ENCODE results near the gene TMEM120B. TPM values are rescaled to one million over a fixed set of nuclear protein-coding genes. Genes with fewer than 3 reads are reported as not detected.

Gene TMEM120B
- total RNA-seq, 1 donor, result 8.0 TPM

DNA sequence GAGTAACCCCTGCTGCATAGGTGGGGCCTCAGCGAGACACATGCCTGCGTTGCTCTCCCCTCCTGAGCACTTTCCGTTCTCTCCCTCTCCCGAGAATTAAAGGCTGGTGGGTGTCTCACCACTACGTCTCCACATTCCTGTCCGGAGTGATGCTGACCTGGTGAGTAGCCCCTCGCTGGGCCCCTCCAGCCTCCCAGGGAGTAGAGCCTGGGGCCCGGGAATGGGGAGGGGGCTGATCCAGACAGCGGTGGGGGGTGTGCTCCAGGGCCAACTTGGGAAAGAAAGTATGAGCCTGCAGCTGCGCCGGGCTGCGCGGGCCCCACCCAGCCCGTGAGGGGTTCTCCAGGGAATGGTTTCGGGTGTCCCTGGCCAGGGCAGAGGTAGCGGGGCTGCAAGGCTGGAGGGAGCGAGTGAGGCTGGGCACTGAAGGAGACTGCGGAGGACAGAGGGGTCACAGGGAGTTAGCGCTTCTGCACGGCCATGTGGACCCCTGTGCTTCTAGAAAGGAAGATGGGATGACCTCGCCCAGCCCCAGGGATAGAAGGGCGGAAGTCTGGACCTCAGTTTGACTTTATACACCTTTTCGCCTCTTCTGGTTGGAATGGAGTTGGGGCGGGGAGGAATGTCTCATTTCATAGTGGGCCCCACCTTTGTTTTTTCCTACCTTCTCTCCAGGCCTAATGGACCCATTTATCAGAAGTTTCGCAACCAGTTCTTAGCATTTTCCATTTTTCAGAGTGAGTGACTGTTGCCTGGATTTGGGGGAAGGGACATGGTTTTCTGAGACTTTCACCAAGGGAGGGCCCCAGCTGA is 58.5 kb downstream of the TMEM120B start:
- TF ChIP-seq, protein P1, sequence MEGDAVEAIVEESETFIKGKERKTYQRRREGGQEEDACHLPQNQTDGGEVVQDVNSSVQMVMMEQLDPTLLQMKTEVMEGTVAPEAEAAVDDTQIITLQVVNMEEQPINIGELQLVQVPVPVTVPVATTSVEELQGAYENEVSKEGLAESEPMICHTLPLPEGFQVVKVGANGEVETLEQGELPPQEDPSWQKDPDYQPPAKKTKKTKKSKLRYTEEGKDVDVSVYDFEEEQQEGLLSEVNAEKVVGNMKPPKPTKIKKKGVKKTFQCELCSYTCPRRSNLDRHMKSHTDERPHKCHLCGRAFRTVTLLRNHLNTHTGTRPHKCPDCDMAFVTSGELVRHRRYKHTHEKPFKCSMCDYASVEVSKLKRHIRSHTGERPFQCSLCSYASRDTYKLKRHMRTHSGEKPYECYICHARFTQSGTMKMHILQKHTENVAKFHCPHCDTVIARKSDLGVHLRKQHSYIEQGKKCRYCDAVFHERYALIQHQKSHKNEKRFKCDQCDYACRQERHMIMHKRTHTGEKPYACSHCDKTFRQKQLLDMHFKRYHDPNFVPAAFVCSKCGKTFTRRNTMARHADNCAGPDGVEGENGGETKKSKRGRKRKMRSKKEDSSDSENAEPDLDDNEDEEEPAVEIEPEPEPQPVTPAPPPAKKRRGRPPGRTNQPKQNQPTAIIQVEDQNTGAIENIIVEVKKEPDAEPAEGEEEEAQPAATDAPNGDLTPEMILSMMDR (IDR thresholded peaks at IDR 0.05; ENCODE audit: insufficient read depth, low read length), result no peak
- no peak overlapping the region for H3K4me3 ChIP-seq (ENCODE audit: low read depth, low read length)
- DNase-seq (ENCODE audit: low read depth), result no peak

DNA sequence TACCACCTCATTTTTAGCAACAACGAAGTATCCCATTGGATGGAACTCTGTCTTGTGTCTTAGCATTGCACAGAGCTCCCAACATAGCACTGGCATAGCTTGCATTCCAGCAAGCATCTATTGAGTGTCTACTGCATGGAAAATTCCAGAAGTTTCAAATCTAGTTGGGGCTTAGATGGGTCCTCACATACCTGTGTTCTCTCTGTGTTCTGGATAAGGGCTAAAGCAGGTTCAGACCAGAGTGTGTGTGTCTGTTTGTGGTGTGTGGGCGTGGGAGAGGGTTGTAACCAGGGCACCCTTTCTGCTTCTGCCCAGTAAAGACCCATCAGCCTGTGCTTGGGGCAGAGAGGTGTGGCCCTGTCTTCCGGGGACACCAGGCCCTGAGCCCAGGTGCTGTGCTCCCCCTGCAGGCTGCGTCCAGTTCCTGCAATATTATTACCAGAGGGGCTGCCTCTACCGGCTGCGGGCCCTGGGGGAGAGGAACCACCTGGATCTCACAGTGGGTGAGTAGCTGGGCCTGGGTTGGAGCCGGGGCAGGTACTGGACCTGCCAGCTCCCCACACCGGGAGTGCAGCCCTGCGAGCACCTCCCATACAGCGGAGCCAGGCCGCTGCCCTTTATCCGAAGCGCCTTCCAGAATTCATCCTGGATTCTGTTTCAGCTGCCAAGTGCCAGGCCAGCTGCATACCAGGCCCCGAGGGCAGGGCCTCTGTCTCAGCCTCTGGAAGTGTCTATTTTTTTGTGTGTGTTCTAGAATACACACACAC is 60.6 kb downstream of the TMEM120B start:
- TF ChIP-seq, protein P1 (IDR thresholded peaks at IDR 0.05; ENCODE audit: insufficient read depth, low read length), result peak; percentile 84
- DNase-seq (ENCODE audit: low read depth), result peak; percentile 64
- H3K4me3 ChIP-seq (ENCODE audit: low read depth, low read length), result no peak overlapping the region

DNA sequence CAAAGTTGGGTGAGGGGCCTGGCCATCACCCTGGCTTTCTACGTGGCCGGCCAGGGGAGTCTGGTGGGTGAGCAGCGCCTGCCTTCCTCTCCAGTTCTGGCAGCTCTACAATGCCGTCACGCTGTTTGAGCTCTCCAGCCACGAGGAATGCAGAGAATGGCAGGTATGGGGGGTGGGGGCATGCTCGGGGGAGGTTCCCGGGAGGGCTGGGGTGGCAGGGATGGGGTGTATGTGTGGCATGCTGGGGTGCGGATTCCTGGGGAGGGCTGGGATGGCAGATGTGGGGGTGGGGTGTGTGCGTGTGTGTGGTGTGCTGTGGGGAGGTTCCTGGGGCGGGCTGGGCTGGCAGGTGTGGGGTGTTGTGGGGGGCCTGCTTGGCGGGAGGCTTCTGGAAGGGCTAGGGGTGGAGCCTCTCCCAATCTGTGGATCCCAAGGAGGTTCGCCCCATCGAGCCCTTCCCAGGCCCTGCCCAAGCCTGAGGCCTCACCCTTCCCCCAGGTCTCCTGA is 62.5 kb downstream of the TMEM120B start:
- H3K4me3 ChIP-seq (ENCODE audit: low read depth, low read length), result no peak overlapping the region
- TF ChIP-seq, protein P1 (IDR thresholded peaks at IDR 0.05; ENCODE audit: insufficient read depth, low read length), result no peak
- no peak for DNase-seq (ENCODE audit: low read depth)

DNA sequence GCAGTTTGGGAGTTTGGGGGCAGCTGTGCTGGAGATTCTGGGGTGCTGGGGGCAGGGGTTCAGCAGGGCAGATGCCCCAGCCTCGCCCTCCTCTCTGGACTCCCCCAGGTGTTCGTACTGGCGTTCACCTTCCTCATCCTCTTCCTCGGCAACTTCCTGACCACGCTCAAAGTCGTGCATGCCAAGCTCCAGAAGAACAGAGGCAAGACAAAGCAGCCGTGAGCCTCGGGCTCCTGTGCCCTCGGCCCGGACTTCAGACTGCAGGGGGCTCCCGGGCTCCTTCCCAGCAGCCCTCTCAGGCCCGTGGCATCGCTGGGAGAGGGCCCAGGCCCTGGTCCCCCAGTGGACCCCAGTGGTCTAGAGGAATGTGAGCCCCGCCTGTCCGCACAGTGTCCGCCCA is 62.9 kb downstream of the TMEM120B start:
- no peak overlapping the region for H3K4me3 ChIP-seq (ENCODE audit: low read depth, low read length)
- no peak for DNase-seq (ENCODE audit: low read depth)
- TF ChIP-seq, protein P1 (IDR thresholded peaks at IDR 0.05; ENCODE audit: insufficient read depth, low read length), result no peak

DNA sequence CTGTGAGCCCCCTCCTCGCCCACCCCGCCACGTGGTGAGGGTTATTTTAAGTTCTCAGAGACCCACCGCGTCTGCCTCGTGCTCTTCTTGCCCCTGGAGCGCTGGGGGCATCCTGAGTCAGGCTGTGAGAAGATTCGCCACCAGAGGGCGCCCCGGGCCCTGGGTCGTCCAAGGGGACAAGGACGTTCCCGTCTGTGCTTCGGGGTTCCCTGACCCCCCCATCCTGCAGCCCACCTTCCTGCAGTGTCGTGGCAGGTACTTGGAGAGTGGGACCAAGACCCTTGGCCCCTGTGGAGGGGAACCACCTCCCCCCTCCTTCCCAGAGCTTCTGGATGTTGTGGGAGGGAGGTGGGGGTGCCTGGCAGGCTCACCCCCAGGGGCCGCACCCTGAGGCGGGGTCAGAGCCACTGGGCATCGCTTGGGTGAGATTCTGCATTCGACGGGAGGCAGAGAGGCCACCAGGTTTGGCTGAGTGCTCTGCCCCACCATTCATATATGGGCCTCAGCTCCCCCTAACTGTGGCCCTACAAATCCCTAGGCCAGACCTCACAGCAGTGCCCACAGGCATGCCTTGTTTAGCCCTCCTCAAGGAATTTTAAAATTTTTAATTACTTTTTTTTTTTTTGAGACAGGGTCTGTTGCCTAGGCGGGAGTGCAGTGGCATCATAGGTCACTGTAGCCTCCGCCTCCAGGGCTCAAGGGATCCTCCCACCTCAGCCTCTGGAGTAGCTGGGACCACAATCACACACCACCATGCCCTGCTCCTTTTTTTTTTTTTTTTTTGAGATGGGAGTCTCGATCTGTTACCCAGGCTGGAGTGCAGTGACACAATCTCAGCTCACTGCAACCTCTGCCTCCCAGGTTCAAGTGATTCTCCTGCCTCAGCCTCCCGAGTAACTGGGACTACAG is 63.9 kb downstream of the TMEM120B start:
- TF ChIP-seq, protein P1 (IDR thresholded peaks at IDR 0.05; ENCODE audit: insufficient read depth, low read length), result peak; percentile 84
- no peak overlapping the region for H3K4me3 ChIP-seq (ENCODE audit: low read depth, low read length)
- DNase-seq (ENCODE audit: low read depth), result peak; percentile 61
